HCT116 (cell line): ENCODE results near the gene NAGPA.

Experiments
- EZH2phosphoT487 ChIP-seq: fragments of 200-600 bp; IDR thresholded peaks from 2 replicates; pipeline ENCODE4 v1.6.1; 2018; ENCODE audit warnings: antibody characterized with exemption, borderline replicate concordance
- POLR2A ChIP-seq: IDR thresholded peaks from 2 replicates; pipeline ENCODE4 v1.7.0; 2011; ENCODE audit warnings: borderline replicate concordance; ENCODE audit not compliant: insufficient read depth, insufficient read length; ENCODE audit errors: extremely low read depth
- REST ChIP-seq: IDR thresholded peaks from 2 replicates; pipeline ENCODE4 v1.6.1; 2012; ENCODE audit warnings: low read depth
- TF ChIP-seq, protein P1 (sequence below), 3 experiments: fragments of 200-600 bp in 1 of 3; sonication (generic) in 1 of 3; IDR thresholded peaks in 2 of 3; conservative IDR thresholded peaks in 1 of 3; 2 replicates each; pipeline ENCODE4 v1.5.1; 2012 to 2017; ENCODE audit warnings: low read depth in 2 of 3, low read length in 2 of 3, antibody characterized with exemption in 1 of 3, borderline replicate concordance in 1 of 3, control low read depth in 1 of 3, mild to moderate bottlenecking in 1 of 3, mixed read lengths in 1 of 3, mixed run types in 1 of 3, moderate library complexity in 1 of 3; ENCODE audit not compliant: insufficient read depth in 1 of 3

- TF ChIP-seq, protein P1, sequence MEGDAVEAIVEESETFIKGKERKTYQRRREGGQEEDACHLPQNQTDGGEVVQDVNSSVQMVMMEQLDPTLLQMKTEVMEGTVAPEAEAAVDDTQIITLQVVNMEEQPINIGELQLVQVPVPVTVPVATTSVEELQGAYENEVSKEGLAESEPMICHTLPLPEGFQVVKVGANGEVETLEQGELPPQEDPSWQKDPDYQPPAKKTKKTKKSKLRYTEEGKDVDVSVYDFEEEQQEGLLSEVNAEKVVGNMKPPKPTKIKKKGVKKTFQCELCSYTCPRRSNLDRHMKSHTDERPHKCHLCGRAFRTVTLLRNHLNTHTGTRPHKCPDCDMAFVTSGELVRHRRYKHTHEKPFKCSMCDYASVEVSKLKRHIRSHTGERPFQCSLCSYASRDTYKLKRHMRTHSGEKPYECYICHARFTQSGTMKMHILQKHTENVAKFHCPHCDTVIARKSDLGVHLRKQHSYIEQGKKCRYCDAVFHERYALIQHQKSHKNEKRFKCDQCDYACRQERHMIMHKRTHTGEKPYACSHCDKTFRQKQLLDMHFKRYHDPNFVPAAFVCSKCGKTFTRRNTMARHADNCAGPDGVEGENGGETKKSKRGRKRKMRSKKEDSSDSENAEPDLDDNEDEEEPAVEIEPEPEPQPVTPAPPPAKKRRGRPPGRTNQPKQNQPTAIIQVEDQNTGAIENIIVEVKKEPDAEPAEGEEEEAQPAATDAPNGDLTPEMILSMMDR (IDR thresholded peaks at IDR 0.05 in 2 of 3, conservative IDR thresholded peaks at IDR 0.05 in 1 of 3; ENCODE audit: borderline replicate concordance in 1 of 3, insufficient read depth in 1 of 3, low read depth in 2 of 3, low read length in 2 of 3): no peak
- TF ChIP-seq REST (no peak), EZH2phosphoT487 (no peak), POLR2A (no peak)
These were observed 29.9 kb downstream of the NAGPA start for GRCh38 chr16:5003828-5004227.
